HFFc6 (cell line): ENCODE results near the gene LTF. TPM values are rescaled to one million over a fixed set of nuclear protein-coding genes. Genes with fewer than 3 reads are reported as not detected.

Source experiments
- DNase-seq: peaks from one replicate; pipeline ENCODE4 v3.0.0-alpha.2; 2018
- H3K27ac Mint-ChIP-seq: 2 replicates; pipeline ENCODE4 v1.8.0; 2020; ENCODE audit warnings: mild to moderate bottlenecking, mixed read lengths
- H3K27me3 Mint-ChIP-seq: 2 replicates; pipeline ENCODE4 v1.8.0; 2021; ENCODE audit warnings: mild to moderate bottlenecking, moderate library complexity, mixed read lengths; ENCODE audit not compliant: insufficient read depth
- H3K36me3 Mint-ChIP-seq: 2 replicates; pipeline ENCODE4 v1.8.0; 2021; ENCODE audit warnings: low read depth, mixed read lengths
- H3K4me1 Mint-ChIP-seq: 2 replicates; pipeline ENCODE4 v1.8.0; 2020; ENCODE audit warnings: low read depth, mixed read lengths
- H3K4me3 Mint-ChIP-seq: 2 replicates; pipeline ENCODE4 v1.8.0; 2020; ENCODE audit warnings: mild to moderate bottlenecking, moderate library complexity, mixed read lengths
- H3K9me3 Mint-ChIP-seq: 2 replicates; pipeline ENCODE4 v1.8.0; 2020; ENCODE audit warnings: mild to moderate bottlenecking, mixed read lengths
- CTCF ChIP-seq: fragments of 200-600 bp; sonication (generic); IDR thresholded peaks from 2 replicates; pipeline ENCODE4 v1.5.0; 2021; ENCODE audit warnings: antibody characterized with exemption, mild to moderate bottlenecking
- total RNA-seq, 6 experiments: library from RNA; stranded (reverse); fragmentation: NEBNext Ultra II Directional; extraction: Animal tissue kit (Norgen Biotek cat#: 25700); gene quantifications; 2 replicates in 1 of 6; 3 replicates in 5 of 6; pipeline ENCODE4 v1.2.3, GENCODE V29; 2021

LTF gene
- total RNA-seq, 6 experiments from 2014 or later, result 0.40 TPM; not detected in 5

GRCh38 chr3:46505953-46506352 is 41.2 kb upstream of the LTF start:
- no peak for TF ChIP-seq CTCF

GRCh38 chr3:46504789-46505188 is 40.1 kb upstream of the LTF start:
- no peaks in the 10 kb centered on the region; the same call in none of the 2 replicates for H3K27me3 Mint-ChIP-seq
- H3K36me3 Mint-ChIP-seq, result no peaks in the 10 kb centered on the region
- no peak overlapping the region for H3K27ac Mint-ChIP-seq
- H3K9me3 Mint-ChIP-seq, result no peaks in the 10 kb centered on the region; the same call in 1 of the 2 replicates
- no peak for DNase-seq
- no peak overlapping the region for H3K4me3 Mint-ChIP-seq
- no peak for TF ChIP-seq CTCF
- H3K4me1 Mint-ChIP-seq, result peaks cover 37% of the 10 kb centered on the region

More at GRCh38 chr3:46505953-46506352, 41.2 kb upstream of the LTF start:
- peaks cover 26% of the 10 kb centered on the region for H3K4me1 Mint-ChIP-seq
- no peaks in the 10 kb centered on the region; the same call in none of the 2 replicates for H3K27me3 Mint-ChIP-seq
- H3K36me3 Mint-ChIP-seq, result no peaks in the 10 kb centered on the region
- H3K4me3 Mint-ChIP-seq, result no peak overlapping the region
- no peak for DNase-seq
- no peak overlapping the region for H3K27ac Mint-ChIP-seq
- H3K9me3 Mint-ChIP-seq, result no peaks in the 10 kb centered on the region; the same call in 1 of the 2 replicates

GRCh38 chr3:46503200-46503874 is 38.6 kb upstream of the LTF start:
- H3K27me3 Mint-ChIP-seq, result no peaks in the 10 kb centered on the region; the same call in 1 of the 2 replicates
- H3K9me3 Mint-ChIP-seq, result no peaks in the 10 kb centered on the region; the same call in 1 of the 2 replicates
- no peak for DNase-seq
- H3K4me3 Mint-ChIP-seq, result no peak overlapping the region
- H3K27ac Mint-ChIP-seq, result no peak overlapping the region
- no peak for TF ChIP-seq CTCF
- peaks cover 48% of the 10 kb centered on the region for H3K4me1 Mint-ChIP-seq
- H3K36me3 Mint-ChIP-seq, result no peaks in the 10 kb centered on the region

- Mint-ChIP-seq H3K27ac (peak overlapping the region; percentile 38; the same call in 1 of the 2 replicates), H3K4me3 (no peak overlapping the region), H3K36me3 (no peaks in the 10 kb centered on the region), H3K4me1 (peaks cover 64% of the 10 kb centered on the region), H3K9me3 (no peaks in the 10 kb centered on the region; the same call in 1 of the 2 replicates), H3K27me3 (no peaks in the 10 kb centered on the region; the same call in 1 of the 2 replicates)
- DNase-seq, result no peak
- TF ChIP-seq CTCF, result no peak
Measured at GRCh38 chr3:46501702-46502101, 37.0 kb upstream of the LTF start.

GRCh38 chr3:46500656-46501635 is 36.2 kb upstream of the LTF start:
- Mint-ChIP-seq H3K36me3 (no peaks in the 10 kb centered on the region), H3K4me3 (peak overlapping the region; percentile 10), H3K27me3 (no peaks in the 10 kb centered on the region), H3K9me3 (no peaks in the 10 kb centered on the region; the same call in 1 of the 2 replicates), H3K27ac (peak overlapping the region; percentile 48), H3K4me1 (peaks cover 72% of the 10 kb centered on the region)
- TF ChIP-seq CTCF, result no peak
- peak; percentile 56 for DNase-seq
